H1 (cell line): Measurements from ENCODE around the gene FSCN2.

ENCODE experiments used
- FOSL1 ChIP-seq: IDR thresholded peaks from 2 replicates; pipeline ENCODE4 v1.6.1; 2011; ENCODE audit warnings: mild to moderate bottlenecking, low read depth, low read length, moderate library complexity; ENCODE audit not compliant: insufficient read depth
- KDM5A ChIP-seq: fragments of 200-600 bp; IDR thresholded peaks from 2 replicates; pipeline ENCODE4 v1.7.1; 2012; ENCODE audit warnings: mild to moderate bottlenecking, low read length, inconsistent platforms, mixed read lengths
- POLR2AphosphoS5 ChIP-seq: IDR thresholded peaks from 2 replicates; pipeline ENCODE4 v1.6.1; 2011; ENCODE audit warnings: low read depth, low read length
- TAF1 ChIP-seq: IDR thresholded peaks from 2 replicates; pipeline ENCODE4 v1.6.1; 2011; ENCODE audit warnings: mild to moderate bottlenecking, low read depth, low read length
- TF ChIP-seq, protein P1 (sequence below), 3 experiments: IDR thresholded peaks; 1 replicate in 2 of 3; 2 replicates in 1 of 3; pipeline versions ENCODE4 v1.5.1 to v1.6.1; 2011; ENCODE audit warnings: low read length in 3 of 3, mild to moderate bottlenecking in 3 of 3, inconsistent platforms in 2 of 3, low read depth in 1 of 3, moderate library complexity in 1 of 3; ENCODE audit not compliant: insufficient read depth in 1 of 3; ENCODE audit errors: control extremely low read depth in 1 of 3

- TF ChIP-seq POLR2AphosphoS5 (peak; percentile 64; the same call in 1 of the 2 replicates), FOSL1 (no peak), KDM5A (no peak), TAF1 (no peak)
- TF ChIP-seq, protein P1, sequence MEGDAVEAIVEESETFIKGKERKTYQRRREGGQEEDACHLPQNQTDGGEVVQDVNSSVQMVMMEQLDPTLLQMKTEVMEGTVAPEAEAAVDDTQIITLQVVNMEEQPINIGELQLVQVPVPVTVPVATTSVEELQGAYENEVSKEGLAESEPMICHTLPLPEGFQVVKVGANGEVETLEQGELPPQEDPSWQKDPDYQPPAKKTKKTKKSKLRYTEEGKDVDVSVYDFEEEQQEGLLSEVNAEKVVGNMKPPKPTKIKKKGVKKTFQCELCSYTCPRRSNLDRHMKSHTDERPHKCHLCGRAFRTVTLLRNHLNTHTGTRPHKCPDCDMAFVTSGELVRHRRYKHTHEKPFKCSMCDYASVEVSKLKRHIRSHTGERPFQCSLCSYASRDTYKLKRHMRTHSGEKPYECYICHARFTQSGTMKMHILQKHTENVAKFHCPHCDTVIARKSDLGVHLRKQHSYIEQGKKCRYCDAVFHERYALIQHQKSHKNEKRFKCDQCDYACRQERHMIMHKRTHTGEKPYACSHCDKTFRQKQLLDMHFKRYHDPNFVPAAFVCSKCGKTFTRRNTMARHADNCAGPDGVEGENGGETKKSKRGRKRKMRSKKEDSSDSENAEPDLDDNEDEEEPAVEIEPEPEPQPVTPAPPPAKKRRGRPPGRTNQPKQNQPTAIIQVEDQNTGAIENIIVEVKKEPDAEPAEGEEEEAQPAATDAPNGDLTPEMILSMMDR (IDR thresholded peaks at IDR 0.05; ENCODE audit: control extremely low read depth in 1 of 3, insufficient read depth in 1 of 3, low read depth in 1 of 3, low read length in 3 of 3): 0 out of 4 replicates have a peak, but pooled peaks of 1 of the 3 experiments have one; percentile 1
These were observed 18.8 kb upstream of the FSCN2 start for GRCh38 chr17:81509207-81509971.
